Measurements from ENCODE around the gene TBCC. TPM values are rescaled to one million over a fixed set of nuclear protein-coding genes. Genes with fewer than 3 reads are reported as not detected.

Gene TBCC
- total and polyA plus RNA-seq, 2 of the 8 experiments (the other 6 are each of a cell fraction or from before 2014, with no cell fraction given), result 22.7 to 25.5 TPM

- Histone ChIP-seq H4K20me1 (replicated peaks in 1 of 2; ENCODE audit: control insufficient read depth in 1 of 2, insufficient read depth in 2 of 2, low read length in 2 of 2) (no peaks in the 10 kb centered on the region), H2BK120ac (replicated peaks; ENCODE audit: low read depth, low read length) (no peak overlapping the region), H3K27ac (ENCODE audit: low read depth, low read length) (no peak overlapping the region), H3K56ac (replicated peaks; ENCODE audit: insufficient read length, low read depth, low read length) (no peak overlapping the region), H2BK5ac (ENCODE audit: low read depth, low read length) (no peak overlapping the region), H4K91ac (replicated peaks; ENCODE audit: insufficient read length, low read length) (no peak overlapping the region), H3K79me2 (ENCODE audit: control insufficient read depth in 1 of 2, insufficient read depth in 2 of 2, low read length in 2 of 2) (no peaks in the 10 kb centered on the region), H4K8ac (ENCODE audit: extremely low read depth, insufficient read depth, low read length) (no peak overlapping the region), H3K4ac (replicated peaks; ENCODE audit: insufficient read length, low read depth, low read length) (no peak overlapping the region), H3K36me3 (ENCODE audit: control insufficient read depth in 2 of 4, insufficient read depth in 4 of 4, low read length in 3 of 4) (no peaks in the 10 kb centered on the region), H3K23me2 (ENCODE audit: low read depth, low read length) (no peaks in the 10 kb centered on the region), H2AFZ (ENCODE audit: low read length) (no peak overlapping the region), H3K14ac (ENCODE audit: insufficient read length) (no peak overlapping the region), H2BK15ac (ENCODE audit: low read length) (no peak overlapping the region), H2BK12ac (ENCODE audit: low read depth, low read length) (no peak overlapping the region), H3K4me1 (replicated peaks in 1 of 4; ENCODE audit: control insufficient read depth in 3 of 4, insufficient read depth in 4 of 4, low read length in 3 of 4) (peaks cover 2 to 7% (median 4%) of the 10 kb centered on the region in 4 experiments; a peak in 4 of 7 replicates), H3K18ac (ENCODE audit: extremely low read depth, low read length) (no peak overlapping the region), H3K27me3 (replicated peaks in 1 of 4; ENCODE audit: control insufficient read depth in 3 of 4, extremely low read depth in 1 of 4, insufficient read depth in 3 of 4, low read length in 3 of 4) (no peaks in the 10 kb centered on the region; a peak in 1 of 7 replicates), H2AK5ac (ENCODE audit: low read depth, low read length) (no peak overlapping the region), H3K9me3 (ENCODE audit: insufficient read depth in 2 of 2, low read depth in 1 of 2, low read length in 1 of 2) (peaks cover 5 to 6% of the 10 kb centered on the region in 2 experiments; a peak in 1 of 4 replicates), H3K4me2 (ENCODE audit: insufficient read depth in 1 of 2, low read depth in 2 of 2, low read length in 2 of 2) (no peak overlapping the region), H2BK20ac (ENCODE audit: low read length) (no peak overlapping the region), H3K79me1 (ENCODE audit: low read depth, low read length) (no peaks in the 10 kb centered on the region), H3K4me3 (ENCODE audit: extremely low read depth in 1 of 4, insufficient read depth in 2 of 4, low read depth in 3 of 4, low read length in 4 of 4) (no peak overlapping the region), H4K5ac (ENCODE audit: insufficient read length, low read depth, low read length) (no peak overlapping the region), H3K9ac (replicated peaks in 1 of 4; ENCODE audit: extremely low read depth in 1 of 4, low read depth in 3 of 4, low read length in 3 of 4) (no peak overlapping the region), H3K23ac (ENCODE audit: insufficient read length) (no peak overlapping the region)
- CTCF ChIA-PET (ENCODE audit: partially characterized antibody), result interaction anchor here (0.6 to 1.4 kb wide), 5 partner anchors 13 to 185 kb away, joined by 3 to 5 read pairs (median 3); no protein-coding TSS in a partner anchor
- WGBS, 2 experiments (ENCODE audit: extremely low coverage in 1 of 2, insufficient coverage in 1 of 2, insufficient read length in 1 of 2, insufficient replicate concordance in 2 of 2, low coverage in 1 of 2, low lambda C conversion rate in 2 of 2, missing lambda C conversion rate in 1 of 2), result 91% methylated on average over 4 of the region's 4 CpGs; no CpG with 5 or more reads in 1 of the 2 experiments
- no peak for TF ChIP-seq NRF1 (IDR thresholded peaks at IDR 0.05; ENCODE audit: low read depth, low read length)
- TF ChIP-seq RBBP5 (IDR thresholded peaks at IDR 0.05; ENCODE audit: borderline replicate concordance, low read depth, low read length), result no peak
- TF ChIP-seq, protein P1, sequence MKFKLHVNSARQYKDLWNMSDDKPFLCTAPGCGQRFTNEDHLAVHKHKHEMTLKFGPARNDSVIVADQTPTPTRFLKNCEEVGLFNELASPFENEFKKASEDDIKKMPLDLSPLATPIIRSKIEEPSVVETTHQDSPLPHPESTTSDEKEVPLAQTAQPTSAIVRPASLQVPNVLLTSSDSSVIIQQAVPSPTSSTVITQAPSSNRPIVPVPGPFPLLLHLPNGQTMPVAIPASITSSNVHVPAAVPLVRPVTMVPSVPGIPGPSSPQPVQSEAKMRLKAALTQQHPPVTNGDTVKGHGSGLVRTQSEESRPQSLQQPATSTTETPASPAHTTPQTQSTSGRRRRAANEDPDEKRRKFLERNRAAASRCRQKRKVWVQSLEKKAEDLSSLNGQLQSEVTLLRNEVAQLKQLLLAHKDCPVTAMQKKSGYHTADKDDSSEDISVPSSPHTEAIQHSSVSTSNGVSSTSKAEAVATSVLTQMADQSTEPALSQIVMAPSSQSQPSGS (IDR thresholded peaks at IDR 0.05; ENCODE audit: low read length), result no peak
- no peak for TF ChIP-seq TCF12 (IDR thresholded peaks at IDR 0.05; ENCODE audit: low read depth, low read length)
- no peak for TF ChIP-seq CTBP2 (IDR thresholded peaks at IDR 0.05; ENCODE audit: borderline replicate concordance, insufficient read depth, insufficient read length, low read length)
- TF ChIP-seq TAF1 (IDR thresholded peaks at IDR 0.05; ENCODE audit: low read depth, low read length), result no peak
- no peak for TF ChIP-seq EZH2 (IDR thresholded peaks at IDR 0.05; ENCODE audit: low read depth, low read length, severe bottlenecking)
- TF ChIP-seq JUN (IDR thresholded peaks at IDR 0.05; ENCODE audit: low read depth, low read length), result no peak
- TF ChIP-seq YY1 (IDR thresholded peaks at IDR 0.05; ENCODE audit: low read depth, low read length), result no peak
- no peak for TF ChIP-seq BACH1 (IDR thresholded peaks at IDR 0.05; ENCODE audit: low read length)
- POLR2A ChIA-PET (ENCODE audit: partially characterized antibody), result interaction anchor here (0.6 to 2.0 kb wide), 6 partner anchors 10 to 165 kb away, joined by 3 to 9 read pairs (median 4); partner anchors contain the start of genes RPL7L1 and TBCC
- DNase-seq (ENCODE audit: low read depth in 1 of 2, low spot score in 2 of 2) (no peak), FAIRE-seq (no peak)
Observed at GRCh38 chr6:42714098-42714761, 31.7 kb downstream of the TBCC start.
